ENCODE results near the gene PARN. TPM values are rescaled to one million over a fixed set of nuclear protein-coding genes. Genes with fewer than 3 reads are reported as not detected.

Gene PARN
- total and polyA plus RNA-seq, 9 of the 15 experiments (the other 6 are each of a cell fraction or from before 2014, with no cell fraction given) = 9.6 to 51.3 (median 40.4) TPM

DNA sequence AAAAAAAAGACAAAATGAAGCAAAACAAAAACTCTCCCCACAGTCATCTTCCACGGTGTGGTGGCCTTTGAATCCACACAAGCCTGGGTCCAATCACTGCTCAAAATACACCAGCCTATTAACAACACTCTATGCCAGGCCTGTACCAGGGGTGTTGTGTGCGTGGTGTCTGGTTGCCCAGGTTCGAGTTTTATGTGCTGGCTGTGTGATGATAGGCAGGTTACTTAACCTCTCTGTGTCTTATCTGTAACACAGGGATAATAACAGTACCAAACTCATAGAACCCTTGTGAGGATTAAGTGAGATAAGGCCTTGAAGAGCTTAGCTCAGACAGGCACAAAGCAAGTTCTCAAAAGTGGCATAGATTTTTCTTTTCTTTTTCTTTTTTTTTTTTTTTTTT, 235.2 kb downstream of the PARN start:
- POLR2A ChIA-PET = no interaction called here
- TF ChIP-seq SMARCA5 (IDR thresholded peaks at IDR 0.05) (peak; percentile 71), POLR3A (IDR thresholded peaks at IDR 0.05; ENCODE audit: borderline replicate concordance, extremely low read depth, insufficient read depth, insufficient read length) (no peak), ZSCAN32 (CRISPR knock-in tag; IDR thresholded peaks at IDR 0.05) (no peak), BCOR (IDR thresholded peaks at IDR 0.05) (peak; percentile 89), MED1 (CRISPR knock-in tag; IDR thresholded peaks at IDR 0.05; ENCODE audit: borderline replicate concordance) (no peak), KDM1A (IDR thresholded peaks at IDR 0.05) (peak in 1 of 2 experiments; percentile 70; a peak in 3 of 4 replicates), HOXB6 (CRISPR knock-in tag; IDR thresholded peaks at IDR 0.05; ENCODE audit: borderline replicate concordance) (no peak), RAD21 (CRISPR knock-in tag; conservative IDR thresholded peaks at IDR 0.05 in 1 of 2, IDR thresholded peaks at IDR 0.05 in 1 of 2) (no peak), CHD4 (IDR thresholded peaks at IDR 0.05; ENCODE audit: insufficient read depth, insufficient replicate concordance, low read depth, low read length, poor library complexity, severe bottlenecking) (peak; percentile 35), MAFF (IDR thresholded peaks at IDR 0.05; ENCODE audit: low read length) (no peak), RNF2 (IDR thresholded peaks at IDR 0.05) (no peak), RBM25 (IDR thresholded peaks at IDR 0.05; ENCODE audit: low read depth, low read length, severe bottlenecking) (peak; percentile 90), ZNF436 (CRISPR knock-in tag; IDR thresholded peaks at IDR 0.05) (no peak), ZFP30 (CRISPR knock-in tag; IDR thresholded peaks at IDR 0.05; ENCODE audit: borderline replicate concordance) (no peak), ZNF561 (CRISPR knock-in tag; conservative IDR thresholded peaks at IDR 0.05) (no peak), ADNP (tag; IDR thresholded peaks at IDR 0.05) (peak; percentile 69; the same call in 1 of the 2 replicates), CHD1 (IDR thresholded peaks at IDR 0.05; ENCODE audit: low read length) (no peak)
- TF ChIP-seq, protein P1, sequence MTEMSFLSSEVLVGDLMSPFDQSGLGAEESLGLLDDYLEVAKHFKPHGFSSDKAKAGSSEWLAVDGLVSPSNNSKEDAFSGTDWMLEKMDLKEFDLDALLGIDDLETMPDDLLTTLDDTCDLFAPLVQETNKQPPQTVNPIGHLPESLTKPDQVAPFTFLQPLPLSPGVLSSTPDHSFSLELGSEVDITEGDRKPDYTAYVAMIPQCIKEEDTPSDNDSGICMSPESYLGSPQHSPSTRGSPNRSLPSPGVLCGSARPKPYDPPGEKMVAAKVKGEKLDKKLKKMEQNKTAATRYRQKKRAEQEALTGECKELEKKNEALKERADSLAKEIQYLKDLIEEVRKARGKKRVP (CRISPR knock-in tag; IDR thresholded peaks at IDR 0.05) = no peak
- TF ChIP-seq, protein P2, sequence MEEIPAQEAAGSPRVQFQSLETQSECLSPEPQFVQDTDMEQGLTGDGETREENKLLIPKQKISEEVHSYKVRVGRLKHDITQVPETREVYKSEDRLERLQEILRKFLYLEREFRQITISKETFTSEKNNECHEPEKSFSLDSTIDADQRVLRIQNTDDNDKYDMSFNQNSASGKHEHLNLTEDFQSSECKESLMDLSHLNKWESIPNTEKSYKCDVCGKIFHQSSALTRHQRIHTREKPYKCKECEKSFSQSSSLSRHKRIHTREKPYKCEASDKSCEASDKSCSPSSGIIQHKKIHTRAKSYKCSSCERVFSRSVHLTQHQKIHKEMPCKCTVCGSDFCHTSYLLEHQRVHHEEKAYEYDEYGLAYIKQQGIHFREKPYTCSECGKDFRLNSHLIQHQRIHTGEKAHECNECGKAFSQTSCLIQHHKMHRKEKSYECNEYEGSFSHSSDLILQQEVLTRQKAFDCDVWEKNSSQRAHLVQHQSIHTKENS (CRISPR knock-in tag; IDR thresholded peaks at IDR 0.05) = no peak
- TF ChIP-seq, protein P3, sequence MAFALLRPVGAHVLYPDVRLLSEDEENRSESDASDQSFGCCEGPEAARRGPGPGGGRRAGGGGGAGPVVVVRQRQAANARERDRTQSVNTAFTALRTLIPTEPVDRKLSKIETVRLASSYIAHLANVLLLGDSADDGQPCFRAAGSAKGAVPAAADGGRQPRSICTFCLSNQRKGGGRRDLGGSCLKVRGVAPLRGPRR (CRISPR knock-in tag; IDR thresholded peaks at IDR 0.05) = no peak
- TF ChIP-seq, protein P4, sequence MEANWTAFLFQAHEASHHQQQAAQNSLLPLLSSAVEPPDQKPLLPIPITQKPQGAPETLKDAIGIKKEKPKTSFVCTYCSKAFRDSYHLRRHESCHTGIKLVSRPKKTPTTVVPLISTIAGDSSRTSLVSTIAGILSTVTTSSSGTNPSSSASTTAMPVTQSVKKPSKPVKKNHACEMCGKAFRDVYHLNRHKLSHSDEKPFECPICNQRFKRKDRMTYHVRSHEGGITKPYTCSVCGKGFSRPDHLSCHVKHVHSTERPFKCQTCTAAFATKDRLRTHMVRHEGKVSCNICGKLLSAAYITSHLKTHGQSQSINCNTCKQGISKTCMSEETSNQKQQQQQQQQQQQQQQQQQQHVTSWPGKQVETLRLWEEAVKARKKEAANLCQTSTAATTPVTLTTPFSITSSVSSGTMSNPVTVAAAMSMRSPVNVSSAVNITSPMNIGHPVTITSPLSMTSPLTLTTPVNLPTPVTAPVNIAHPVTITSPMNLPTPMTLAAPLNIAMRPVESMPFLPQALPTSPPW (CRISPR knock-in tag; IDR thresholded peaks at IDR 0.05) = no peak

More for the DNA sequence above, 235.2 kb downstream of the PARN start:
- Histone ChIP-seq H3K79me2 (ENCODE audit: control insufficient read depth, insufficient read depth, low read length) (no peaks in the 10 kb centered on the region), H3K27ac (ENCODE audit: extremely low read depth, low read depth, low read length) (no peak overlapping the region), H3K27me3 (ENCODE audit: control insufficient read depth in 2 of 2, insufficient read depth in 2 of 2, low read length in 2 of 2) (peaks cover 0 to 10% of the 10 kb centered on the region in 2 experiments; a peak in 4 of 5 replicates), H3K9ac (ENCODE audit: insufficient read depth in 1 of 2, low read depth in 2 of 2, low read length in 2 of 2) (no peak overlapping the region), H3K36me3 (ENCODE audit: control insufficient read depth, insufficient read depth, low read length) (no peaks in the 10 kb centered on the region), H3K4me1 (replicated peaks in 1 of 2; ENCODE audit: control insufficient read depth in 2 of 2, insufficient read depth in 2 of 2, low read length in 2 of 2) (peaks cover 2 to 5% of the 10 kb centered on the region in 2 experiments; a peak in 3 of 5 replicates), H2AFZ (ENCODE audit: low read depth, low read length) (no peak overlapping the region), H3K4me2 (ENCODE audit: insufficient read depth, low read length) (no peak overlapping the region), H3K9me1 (ENCODE audit: control insufficient read depth, insufficient read depth, low read length) (no peaks in the 10 kb centered on the region), H3K4me3 (no peak overlapping the region), H4K20me1 (replicated peaks; ENCODE audit: control insufficient read depth, insufficient read depth, low read length) (no peaks in the 10 kb centered on the region; the same call in 1 of the 2 replicates), H3K9me3 (replicated peaks; ENCODE audit: control insufficient read depth, insufficient read depth, low read depth, low read length) (no peaks in the 10 kb centered on the region)
- intact Hi-C loops (cut with micrococcal nuclease) = no loop called here
- in situ Hi-C loops (cut with MboI) = no loop called here
- ATAC-seq (no peak), DNase-seq (ENCODE audit: extremely low read depth in 1 of 4, low spot score in 3 of 4) (no peak), FAIRE-seq (no peak)
- WGBS (ENCODE audit: insufficient coverage, low coverage, missing lambda C conversion rate) = 35% methylated on average over 3 of the region's 3 CpGs
- no TSS peak for BruUV-seq (replicated peaks)
- CTCF ChIA-PET (ENCODE audit: low intra/inter-chr PET ratio) = no interaction called here

All from K562 (cell line).